ENCODE data around the gene SDK1.

Gene SDK1

DNA sequence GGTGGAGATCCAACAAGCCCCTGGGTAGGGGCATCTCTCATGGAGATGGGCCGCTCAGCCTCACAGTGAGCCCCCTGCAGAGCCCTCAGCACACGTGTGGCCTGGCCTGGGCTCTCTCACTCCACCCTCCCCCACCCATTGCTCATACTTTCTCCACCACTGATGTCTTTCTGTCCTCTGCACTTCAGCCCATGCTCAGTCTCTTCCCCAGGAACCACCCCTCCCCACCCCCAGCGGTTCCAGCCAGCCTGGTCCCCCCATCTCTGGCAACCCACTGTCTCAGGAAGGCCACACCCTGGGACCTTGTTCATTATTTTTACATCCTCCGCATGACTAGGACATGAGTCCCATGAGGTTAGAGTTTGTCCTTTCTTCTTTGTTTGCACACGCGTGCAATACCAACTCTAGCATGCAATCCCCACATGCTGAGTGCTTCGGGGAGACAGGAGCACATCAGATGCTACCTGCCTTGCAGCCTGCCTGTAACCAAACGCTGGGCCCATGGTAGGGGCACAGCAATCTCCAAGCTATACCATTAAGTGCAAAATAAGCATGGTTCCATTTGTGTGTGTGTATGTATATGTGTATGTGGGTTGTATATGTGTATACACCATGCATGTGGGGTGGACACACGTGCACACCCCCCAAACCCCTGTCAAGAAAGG lies 972.6 kb downstream of the SDK1 start:
- H3K4me3 ChIP-seq (ENCODE audit: low read length): no peak overlapping the region

DNA sequence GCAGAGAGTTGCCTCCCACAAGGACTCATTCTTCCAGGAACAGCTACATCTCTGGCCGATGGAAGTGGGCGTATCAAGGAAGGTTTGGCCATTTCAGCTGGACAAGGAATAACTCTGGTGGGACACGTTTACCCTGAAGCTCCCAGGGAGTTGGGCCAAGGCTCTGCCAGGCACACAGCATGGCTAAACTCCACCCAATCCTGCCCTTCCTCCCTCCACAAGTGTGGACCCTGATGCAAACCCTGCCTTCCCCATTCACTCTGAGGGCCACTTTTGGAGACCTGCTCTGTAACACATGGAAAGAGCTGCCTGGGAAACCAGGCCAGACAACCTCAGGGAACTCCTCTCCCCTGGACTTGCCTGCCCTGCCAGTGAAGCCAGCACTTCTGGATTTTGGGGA lies 973.2 kb downstream of the SDK1 start:
- Histone ChIP-seq H3K27me3 (ENCODE audit: control insufficient read depth, low read length) (no peaks in the 10 kb centered on the region), H3F3A (ENCODE audit: control insufficient read depth, insufficient read depth) (no peaks in the 10 kb centered on the region), H3K79me2 (ENCODE audit: control insufficient read depth, low read length) (no peaks in the 10 kb centered on the region), H3K4me1 (ENCODE audit: control insufficient read depth, low read length) (no peaks in the 10 kb centered on the region), H3K9me2 (replicated peaks; ENCODE audit: control insufficient read depth, low read length) (no peaks in the 10 kb centered on the region), H3K27ac (ENCODE audit: low read depth, low read length) (no peak overlapping the region), H3K36me3 (ENCODE audit: control insufficient read depth, low read length) (no peaks in the 10 kb centered on the region), H4K20me1 (ENCODE audit: control insufficient read depth, insufficient read depth, low read depth, low read length) (no peaks in the 10 kb centered on the region), H3K9me3 (ENCODE audit: control insufficient read depth, insufficient read depth, low read length) (peaks cover 42% of the 10 kb centered on the region), H3K4me3 (ENCODE audit: low read length) (no peak overlapping the region), H3K4me2 (ENCODE audit: low read length) (no peak overlapping the region)
- TF ChIP-seq EZH2phosphoT487 (IDR thresholded peaks at IDR 0.05; ENCODE audit: borderline replicate concordance, low read length): no peak
- TF ChIP-seq, protein P1, sequence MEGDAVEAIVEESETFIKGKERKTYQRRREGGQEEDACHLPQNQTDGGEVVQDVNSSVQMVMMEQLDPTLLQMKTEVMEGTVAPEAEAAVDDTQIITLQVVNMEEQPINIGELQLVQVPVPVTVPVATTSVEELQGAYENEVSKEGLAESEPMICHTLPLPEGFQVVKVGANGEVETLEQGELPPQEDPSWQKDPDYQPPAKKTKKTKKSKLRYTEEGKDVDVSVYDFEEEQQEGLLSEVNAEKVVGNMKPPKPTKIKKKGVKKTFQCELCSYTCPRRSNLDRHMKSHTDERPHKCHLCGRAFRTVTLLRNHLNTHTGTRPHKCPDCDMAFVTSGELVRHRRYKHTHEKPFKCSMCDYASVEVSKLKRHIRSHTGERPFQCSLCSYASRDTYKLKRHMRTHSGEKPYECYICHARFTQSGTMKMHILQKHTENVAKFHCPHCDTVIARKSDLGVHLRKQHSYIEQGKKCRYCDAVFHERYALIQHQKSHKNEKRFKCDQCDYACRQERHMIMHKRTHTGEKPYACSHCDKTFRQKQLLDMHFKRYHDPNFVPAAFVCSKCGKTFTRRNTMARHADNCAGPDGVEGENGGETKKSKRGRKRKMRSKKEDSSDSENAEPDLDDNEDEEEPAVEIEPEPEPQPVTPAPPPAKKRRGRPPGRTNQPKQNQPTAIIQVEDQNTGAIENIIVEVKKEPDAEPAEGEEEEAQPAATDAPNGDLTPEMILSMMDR (IDR thresholded peaks at IDR 0.05; ENCODE audit: low read depth, low read length, poor library complexity, severe bottlenecking): no peak

More for the DNA sequence above, 972.6 kb downstream of the SDK1 start:
- H3K27ac ChIP-seq (ENCODE audit: low read depth, low read length): no peak overlapping the region
- no peaks in the 10 kb centered on the region for H3K27me3 ChIP-seq (ENCODE audit: control insufficient read depth, low read length)
- no peak overlapping the region for H3K4me2 ChIP-seq (ENCODE audit: low read length)
- no peaks in the 10 kb centered on the region for H4K20me1 ChIP-seq (ENCODE audit: control insufficient read depth, insufficient read depth, low read depth, low read length)
- no peaks in the 10 kb centered on the region for H3K79me2 ChIP-seq (ENCODE audit: control insufficient read depth, low read length)
- no peaks in the 10 kb centered on the region for H3K36me3 ChIP-seq (ENCODE audit: control insufficient read depth, low read length)
- peaks cover 47% of the 10 kb centered on the region for H3K9me3 ChIP-seq (ENCODE audit: control insufficient read depth, insufficient read depth, low read length)
- TF ChIP-seq EZH2phosphoT487 (IDR thresholded peaks at IDR 0.05; ENCODE audit: borderline replicate concordance, low read length): no peak
- TF ChIP-seq, protein P1 (IDR thresholded peaks at IDR 0.05; ENCODE audit: low read depth, low read length, poor library complexity, severe bottlenecking): no peak
- no peaks in the 10 kb centered on the region for H3K9me2 ChIP-seq (replicated peaks; ENCODE audit: control insufficient read depth, low read length)
- no peaks in the 10 kb centered on the region for H3F3A ChIP-seq (ENCODE audit: control insufficient read depth, insufficient read depth)
- H3K4me1 ChIP-seq (ENCODE audit: control insufficient read depth, low read length): no peaks in the 10 kb centered on the region

GRCh38 chr7:4277936-4278335 lies 976.9 kb downstream of the SDK1 start:
- H3K4me2 ChIP-seq (ENCODE audit: low read length): no peak overlapping the region

More at GRCh38 chr7:4277936-4278335, 976.9 kb downstream of the SDK1 start:
- Histone ChIP-seq H3F3A (ENCODE audit: control insufficient read depth, insufficient read depth) (no peaks in the 10 kb centered on the region), H3K4me3 (ENCODE audit: low read length) (no peak overlapping the region), H4K20me1 (ENCODE audit: control insufficient read depth, insufficient read depth, low read depth, low read length) (no peaks in the 10 kb centered on the region), H3K27me3 (ENCODE audit: control insufficient read depth, low read length) (no peaks in the 10 kb centered on the region), H3K9me3 (ENCODE audit: control insufficient read depth, insufficient read depth, low read length) (peaks cover 15% of the 10 kb centered on the region; the same call in 1 of the 2 replicates), H3K79me2 (ENCODE audit: control insufficient read depth, low read length) (no peaks in the 10 kb centered on the region), H3K27ac (ENCODE audit: low read depth, low read length) (no peak overlapping the region), H3K9me2 (replicated peaks; ENCODE audit: control insufficient read depth, low read length) (no peaks in the 10 kb centered on the region), H3K36me3 (ENCODE audit: control insufficient read depth, low read length) (no peaks in the 10 kb centered on the region), H3K4me1 (ENCODE audit: control insufficient read depth, low read length) (no peaks in the 10 kb centered on the region)
- TF ChIP-seq, protein P1 (IDR thresholded peaks at IDR 0.05; ENCODE audit: low read depth, low read length, poor library complexity, severe bottlenecking): no peak
- TF ChIP-seq EZH2phosphoT487 (IDR thresholded peaks at IDR 0.05; ENCODE audit: borderline replicate concordance, low read length): no peak

Measured in DOHH2 (cell line).